ENCODE measurements around the gene APBA1.

APBA1 gene

GRCh38 chr9:69379270-69379982 lies 292.7 kb downstream of the APBA1 start:
- in situ Hi-C loops (cut with MboI; ENCODE audit: low sequenced_read_pairs, unreplicated experiment), result no loop called here
- no peak for TF ChIP-seq CTCF (IDR thresholded peaks at IDR 0.05; ENCODE audit: borderline replicate concordance, control extremely low read depth, extremely low read depth, insufficient read depth, missing control alignments)
- no peak for DNase-seq (ENCODE audit: low spot score)

GRCh38 chr9:69377981-69378380 lies 294.2 kb downstream of the APBA1 start:
- in situ Hi-C loops (cut with MboI; ENCODE audit: low sequenced_read_pairs, unreplicated experiment), result no loop called here

More at GRCh38 chr9:69377981-69378380, 294.2 kb downstream of the APBA1 start:
- no peak for TF ChIP-seq CTCF (IDR thresholded peaks at IDR 0.05; ENCODE audit: borderline replicate concordance, control extremely low read depth, extremely low read depth, insufficient read depth, missing control alignments)
- DNase-seq (ENCODE audit: low spot score), result no peak

Data from GM13976 (cell line).